GM21576 (cell line): Measurements from ENCODE around the gene FITM1.

ENCODE experiments used
- ATAC-seq: cut with Tn5 transposase; IDR thresholded peaks from one replicate; pipeline ENCODE4 v1.9.1; 2021; ENCODE audit warnings: mild to moderate bottlenecking, moderate library complexity; ENCODE audit not compliant: unreplicated experiment

Gene FITM1

DNA sequence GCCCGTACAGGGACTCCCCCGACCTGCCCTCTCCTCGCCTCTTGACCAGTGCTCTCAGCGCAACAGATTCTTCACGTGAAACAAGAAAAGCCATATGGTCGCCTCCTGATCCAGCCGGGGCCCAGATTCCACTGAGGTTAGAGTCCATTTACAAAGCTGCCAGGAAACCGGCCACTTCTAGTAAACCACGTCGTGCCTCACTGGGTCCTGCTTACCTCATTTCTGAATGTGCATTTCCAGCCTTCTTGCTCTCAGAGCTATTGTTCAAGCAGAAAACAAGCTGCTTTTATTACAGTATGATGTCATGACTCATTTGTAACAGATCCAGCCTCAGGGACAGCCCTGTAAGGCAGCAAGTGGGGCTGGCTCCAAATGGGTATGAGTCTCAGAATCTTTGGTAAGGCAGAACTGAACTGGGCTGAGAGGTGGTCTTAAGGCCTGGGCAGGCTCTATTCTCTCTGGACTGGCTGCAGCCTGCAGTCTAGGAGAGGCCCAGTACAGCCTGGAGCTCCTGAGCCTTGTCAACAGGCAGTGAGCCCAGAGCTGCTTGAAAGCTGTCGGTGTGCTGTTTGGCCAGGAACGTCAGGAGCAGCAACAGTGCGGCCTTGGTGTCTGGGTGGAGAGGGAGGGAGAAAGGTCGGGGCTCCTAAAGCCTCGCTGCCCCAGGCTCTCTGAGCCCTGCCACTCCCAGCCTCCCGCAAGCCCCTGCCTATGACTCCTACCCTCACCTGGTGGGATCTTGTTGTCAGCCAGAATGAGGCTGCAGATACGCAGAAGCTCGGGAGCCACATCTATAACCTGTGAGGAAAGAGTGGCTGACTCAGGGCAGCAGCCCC lies 49.7 kb downstream of the FITM1 start:
- ATAC-seq: no peak

DNA sequence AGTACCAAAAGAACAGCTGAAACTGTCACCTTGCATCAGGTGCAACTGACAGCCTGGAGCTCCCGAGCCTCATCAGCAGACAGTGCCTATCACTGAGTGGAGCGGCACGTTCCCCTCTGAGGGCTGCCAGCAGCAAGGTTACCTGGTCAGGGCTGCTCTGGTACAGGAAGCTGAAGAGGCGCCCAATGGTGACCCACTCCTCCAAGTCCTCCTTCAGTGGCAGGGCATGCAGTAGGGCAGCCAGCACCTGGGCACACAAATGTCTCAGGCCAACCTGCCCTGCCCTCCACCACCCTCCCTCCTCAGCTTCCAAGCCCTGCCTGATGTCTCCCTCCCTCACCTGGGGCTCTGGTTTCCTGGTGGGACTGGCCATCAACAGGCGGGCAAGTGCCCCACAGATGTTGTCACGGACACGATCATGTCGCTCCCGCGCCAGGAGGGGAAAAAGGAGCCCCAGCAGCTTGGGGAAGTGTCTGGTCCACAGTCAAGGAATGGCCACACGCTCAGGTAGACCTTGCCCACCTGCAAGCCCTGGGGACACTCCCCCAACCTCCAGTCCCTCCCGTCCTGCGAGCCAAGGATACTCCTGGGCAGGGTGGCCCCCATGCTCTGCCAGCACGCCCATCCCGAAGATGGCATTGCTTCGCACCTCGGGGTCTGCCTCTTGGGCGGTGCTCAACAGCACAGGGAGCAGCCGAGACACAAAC lies 51.1 kb downstream of the FITM1 start:
- no peak for ATAC-seq
